MG63 (cell line): ENCODE measurements around the gene POMC. TPM values are rescaled to one million over a fixed set of nuclear protein-coding genes. Genes with fewer than 3 reads are reported as not detected.
"Not testable (repeated sequence)": the region's sequence is repeated elsewhere in the genome, so short reads cannot be mapped to it uniquely, and the experiment has no call there.

Experiments used
- DNase-seq: peaks from one replicate; pipeline ENCODE4 v3.0.0-alpha.2; 2020
- H3K27me3 ChIP-seq: fragments of 250-450 bp; sonication (Bioruptor Pico); 2 replicates; pipeline ENCODE4 v1.5.1; 2020; ENCODE audit warnings: mild to moderate bottlenecking, moderate library complexity
- H3K36me3 ChIP-seq: fragments of 250-450 bp; sonication (Bioruptor Pico); 2 replicates; pipeline ENCODE4 v1.5.1; 2020; ENCODE audit warnings: mild to moderate bottlenecking, moderate library complexity
- H3K4me3 ChIP-seq: fragments of 250-450 bp; sonication (Bioruptor Pico); 2 replicates; pipeline ENCODE4 v1.5.1; 2020; ENCODE audit warnings: mild to moderate bottlenecking, moderate library complexity
- H3K9me3 ChIP-seq: fragments of 250-450 bp; sonication (Bioruptor Pico); 2 replicates; pipeline ENCODE4 v1.5.1; 2020; ENCODE audit warnings: mild to moderate bottlenecking, moderate library complexity
- total RNA-seq: library from RNA; depleted of rRNA; stranded (reverse); fragments of >200 nt; shearing (Covaris generic); gene quantifications from 2 replicates; pipeline ENCODE4 v1.2.3, GENCODE V29; 2014; ENCODE audit warnings: low replicate concordance

POMC gene
- total RNA-seq, 1 experiment from 2014 or later: not detected

- DNase-seq: peak; percentile 18
- Histone ChIP-seq H3K36me3 (no peaks in the 10 kb centered on the region), H3K27me3 (no peaks in the 10 kb centered on the region; the same call in 1 of the 2 replicates), H3K4me3 (no peak overlapping the region), H3K9me3 (no peaks in the 10 kb centered on the region)
Observed at GRCh38 chr2:25159949-25160348, 8.4 kb downstream of the POMC start.

- no peaks in the 10 kb centered on the region for H3K9me3 ChIP-seq
- H3K36me3 ChIP-seq: no peaks in the 10 kb centered on the region
- no peak for DNase-seq
- H3K4me3 ChIP-seq: no peak overlapping the region
- no peaks in the 10 kb centered on the region for H3K27me3 ChIP-seq
Observed at GRCh38 chr2:25158096-25158852, 10.1 kb downstream of the POMC start.

GRCh38 chr2:25155401-25155800, 13.0 kb downstream of the POMC start:
- Histone ChIP-seq H3K36me3 (no peaks in the 10 kb centered on the region), H3K27me3 (no peaks in the 10 kb centered on the region), H3K4me3 (no peak overlapping the region), H3K9me3 (no peaks in the 10 kb centered on the region)
- DNase-seq: no peak

- H3K4me3 ChIP-seq: no peak overlapping the region
- no peaks in the 10 kb centered on the region for H3K36me3 ChIP-seq
- no peaks in the 10 kb centered on the region for H3K27me3 ChIP-seq
- no peak for DNase-seq
- H3K9me3 ChIP-seq: no peaks in the 10 kb centered on the region
Observed at GRCh38 chr2:25151718-25152117, 16.7 kb downstream of the POMC start.

- DNase-seq, H3K4me3 ChIP-seq, H3K9me3 ChIP-seq, H3K36me3 ChIP-seq, H3K27me3 ChIP-seq: not testable (repeated sequence)
Observed at GRCh38 chr2:25150993-25151392, 17.4 kb downstream of the POMC start.

GRCh38 chr2:25149646-25150045, 18.7 kb downstream of the POMC start:
- no peaks in the 10 kb centered on the region for H3K36me3 ChIP-seq
- no peaks in the 10 kb centered on the region for H3K9me3 ChIP-seq
- no peaks in the 10 kb centered on the region for H3K27me3 ChIP-seq
- no peak for DNase-seq
- H3K4me3 ChIP-seq: no peak overlapping the region

GRCh38 chr2:25146896-25147295, 21.5 kb downstream of the POMC start:
- Histone ChIP-seq H3K4me3 (no peak overlapping the region), H3K27me3 (no peaks in the 10 kb centered on the region), H3K9me3 (no peaks in the 10 kb centered on the region), H3K36me3 (no peaks in the 10 kb centered on the region)
- DNase-seq: no peak

- Histone ChIP-seq H3K9me3 (no peaks in the 10 kb centered on the region), H3K4me3 (no peak overlapping the region), H3K36me3 (no peaks in the 10 kb centered on the region), H3K27me3 (no peaks in the 10 kb centered on the region)
- no peak for DNase-seq
Observed at GRCh38 chr2:25145803-25146202, 22.6 kb downstream of the POMC start.

- H3K4me3 ChIP-seq: no peak overlapping the region
- H3K36me3 ChIP-seq: no peaks in the 10 kb centered on the region
- no peaks in the 10 kb centered on the region for H3K27me3 ChIP-seq
- H3K9me3 ChIP-seq: no peaks in the 10 kb centered on the region
- DNase-seq: no peak
Observed at GRCh38 chr2:25141120-25141519, 27.3 kb downstream of the POMC start.

- not testable (repeated sequence) for H3K4me3 ChIP-seq, H3K36me3 ChIP-seq, H3K27me3 ChIP-seq, H3K9me3 ChIP-seq, DNase-seq
Observed at GRCh38 chr2:25140535-25140934, 27.8 kb downstream of the POMC start.

GRCh38 chr2:25132693-25133092, 35.7 kb downstream of the POMC start:
- no peaks in the 10 kb centered on the region for H3K9me3 ChIP-seq
- no peak overlapping the region for H3K4me3 ChIP-seq
- H3K27me3 ChIP-seq: peaks cover 9% of the 10 kb centered on the region; the same call in 1 of the 2 replicates
- no peaks in the 10 kb centered on the region for H3K36me3 ChIP-seq
- no peak for DNase-seq

- Histone ChIP-seq H3K27me3 (peaks cover 9% of the 10 kb centered on the region; the same call in 1 of the 2 replicates), H3K4me3 (no peak overlapping the region), H3K36me3 (no peaks in the 10 kb centered on the region), H3K9me3 (no peaks in the 10 kb centered on the region)
- DNase-seq: no peak
Observed at GRCh38 chr2:25132299-25132635, 36.1 kb downstream of the POMC start.

GRCh38 chr2:25131567-25132298, 36.6 kb downstream of the POMC start:
- no peaks in the 10 kb centered on the region for H3K9me3 ChIP-seq
- peaks cover 9% of the 10 kb centered on the region; the same call in 1 of the 2 replicates for H3K27me3 ChIP-seq
- H3K4me3 ChIP-seq: no peak overlapping the region
- no peak for DNase-seq
- H3K36me3 ChIP-seq: no peaks in the 10 kb centered on the region

- no peak for DNase-seq
- Histone ChIP-seq H3K4me3 (no peak overlapping the region), H3K36me3 (no peaks in the 10 kb centered on the region), H3K27me3 (peaks cover 9% of the 10 kb centered on the region; the same call in 1 of the 2 replicates), H3K9me3 (no peaks in the 10 kb centered on the region)
Observed at GRCh38 chr2:25131253-25131566, 37.2 kb downstream of the POMC start.

GRCh38 chr2:25129901-25130520, 38.4 kb downstream of the POMC start:
- Histone ChIP-seq H3K27me3 (peaks cover 4% of the 10 kb centered on the region; the same call in 1 of the 2 replicates), H3K36me3 (no peaks in the 10 kb centered on the region), H3K9me3 (no peaks in the 10 kb centered on the region), H3K4me3 (no peak overlapping the region)
- DNase-seq: no peak

GRCh38 chr2:25127646-25128045, 40.7 kb downstream of the POMC start:
- Histone ChIP-seq H3K4me3 (no peak overlapping the region), H3K9me3 (no peaks in the 10 kb centered on the region), H3K36me3 (no peaks in the 10 kb centered on the region), H3K27me3 (no peaks in the 10 kb centered on the region)
- DNase-seq: no peak

- H3K4me3 ChIP-seq, H3K9me3 ChIP-seq, DNase-seq, H3K27me3 ChIP-seq, H3K36me3 ChIP-seq: not testable (repeated sequence)
Observed at GRCh38 chr2:25127071-25127470, 41.3 kb downstream of the POMC start.

GRCh38 chr2:25125976-25126375, 42.4 kb downstream of the POMC start:
- DNase-seq: no peak

More at GRCh38 chr2:25125976-25126375, 42.4 kb downstream of the POMC start:
- H3K9me3 ChIP-seq: no peaks in the 10 kb centered on the region
- H3K36me3 ChIP-seq: no peaks in the 10 kb centered on the region
- H3K27me3 ChIP-seq: no peaks in the 10 kb centered on the region
- no peak overlapping the region for H3K4me3 ChIP-seq
